Testis (tissue), 3 donors: ENCODE data around the gene FBXW10. TPM values are rescaled to one million over a fixed set of nuclear protein-coding genes. Genes with fewer than 3 reads are reported as not detected.
A peak's percentile ranks its signal among the peaks of the same experiment; 100 is the strongest.
"Not testable (repeated sequence)": the region's sequence is repeated elsewhere in the genome, so short reads cannot be mapped to it uniquely, and the experiment has no call there.

Experiments
- DNase-seq: peaks from one replicate; pipeline ENCODE4 v3.0.0-alpha.2; 2019
- H3K27ac ChIP-seq, 2 donors: fragments of 200-600 bp; sonication (generic); one replicate each; pipeline ENCODE4 v1.5.1; 2019
- H3K27me3 ChIP-seq: fragments of 200-600 bp; sonication (generic); one replicate; pipeline ENCODE4 v1.5.1; 2019
- H3K36me3 ChIP-seq: fragments of 200-600 bp; sonication (generic); one replicate; pipeline ENCODE4 v1.5.1; 2017; ENCODE audit warnings: low read depth; ENCODE audit errors: missing control alignments
- H3K4me1 ChIP-seq: fragments of 200-600 bp; sonication (generic); one replicate; pipeline ENCODE4 v1.5.1; 2019
- H3K4me3 ChIP-seq, 2 donors: fragments of 200-600 bp; sonication (generic); one replicate each; pipeline ENCODE4 v1.5.1; 2017 to 2019
- H3K9me3 ChIP-seq: fragments of 200-600 bp; sonication (generic); one replicate; pipeline ENCODE4 v1.5.1; 2017
- CTCF ChIP-seq, 3 experiments: fragments of 450-650 bp in 2 of 3; fragments of 200-600 bp in 1 of 3; sonication (generic) in 1 of 3; IDR thresholded peaks; one replicate each; pipeline ENCODE4 v1.5.1; 2016 to 2019; ENCODE audit warnings: antibody characterized with exemption in 3 of 3, mild to moderate bottlenecking in 2 of 3, moderate library complexity in 1 of 3
- WGBS, 2 donors: methylation state at CpG; one replicate each; pipeline ENCODE4 v1.1.5; 2018; 5-methylcytosine and 5-hydroxymethylcytosine counted together
- intact Hi-C: fragments of 100-400 bp; cut with DNase I; formaldehyde crosslinking; loops from one replicate; pipeline ENCODE4 v1.15.1; 2023; ENCODE audit warnings: low total_unique reads
- polyA plus RNA-seq: library from polyadenylated mRNA; stranded (reverse); fragments of 350-450 nt; fragmentation: Illumina TruSeq; extraction: RNeasy Lipid Tissue Mini Kit (QIAGEN cat#74804); gene quantifications from one replicate; pipeline ENCODE4 v1.2.3, GENCODE V29; 2014; ENCODE audit warnings: low read depth, low replicate concordance; ENCODE audit not compliant: insufficient read depth
- total RNA-seq, 2 donors: library from RNA; depleted of rRNA; stranded (reverse); fragments of >200 nt; gene quantifications; one replicate each; pipeline ENCODE4 v1.2.3, GENCODE V29; 2016

The FBXW10 gene
- total and polyA plus RNA-seq, 3 donors from 2014 or later, result 7.6 to 30.9 (median 8.9) TPM

GRCh38 chr17:18791402-18791801, 47.5 kb downstream of the FBXW10 start:
- WGBS, 2 donors, result 38 to 59% methylated on average over 1 of the region's 1 CpG

GRCh38 chr17:18794841-18795240, 51.0 kb downstream of the FBXW10 start:
- DNase-seq, H3K4me1 ChIP-seq, H3K27me3 ChIP-seq, H3K27ac ChIP-seq, H3K36me3 ChIP-seq, H3K9me3 ChIP-seq, intact Hi-C loops, H3K4me3 ChIP-seq: not testable (repeated sequence)
- WGBS, 2 donors, result 62 to 70% methylated on average over 4 of the region's 4 CpGs

More at GRCh38 chr17:18791402-18791801, 47.5 kb downstream of the FBXW10 start:
- H3K9me3 ChIP-seq, H3K27me3 ChIP-seq, H3K27ac ChIP-seq, H3K36me3 ChIP-seq, intact Hi-C loops, H3K4me3 ChIP-seq, DNase-seq, H3K4me1 ChIP-seq: not testable (repeated sequence)

GRCh38 chr17:18796887-18797286, 53.0 kb downstream of the FBXW10 start:
- H3K36me3 ChIP-seq, intact Hi-C loops: not testable (repeated sequence)

GRCh38 chr17:18803458-18804245, 59.8 kb downstream of the FBXW10 start:
- intact Hi-C loops, H3K4me1 ChIP-seq, H3K27ac ChIP-seq, DNase-seq, H3K9me3 ChIP-seq, H3K27me3 ChIP-seq, H3K4me3 ChIP-seq, H3K36me3 ChIP-seq: not testable (repeated sequence)
- 92% methylated on average over 7 of the region's 7 CpGs for WGBS, 2 donors

More at GRCh38 chr17:18796887-18797286, 53.0 kb downstream of the FBXW10 start:
- DNase-seq, H3K4me3 ChIP-seq, H3K27ac ChIP-seq, H3K9me3 ChIP-seq, H3K4me1 ChIP-seq, H3K27me3 ChIP-seq: not testable (repeated sequence)

- H3K9me3 ChIP-seq, H3K27ac ChIP-seq, intact Hi-C loops, H3K27me3 ChIP-seq, H3K4me1 ChIP-seq, H3K4me3 ChIP-seq, DNase-seq, H3K36me3 ChIP-seq: not testable (repeated sequence)
- WGBS, 2 donors, result 64 to 80% methylated on average over 3 of the region's 3 CpGs
Observed at GRCh38 chr17:18815924-18816323, 72.1 kb downstream of the FBXW10 start.

GRCh38 chr17:18816489-18817371, 72.9 kb downstream of the FBXW10 start:
- intact Hi-C loops, result not testable (repeated sequence)
- peak; percentile 62 for DNase-seq

GRCh38 chr17:18821430-18821829, 77.6 kb downstream of the FBXW10 start:
- H3K27me3 ChIP-seq, H3K27ac ChIP-seq, H3K4me1 ChIP-seq, H3K4me3 ChIP-seq, intact Hi-C loops, H3K36me3 ChIP-seq, DNase-seq, H3K9me3 ChIP-seq: not testable (repeated sequence)
- WGBS, 2 donors, result 58 to 84% methylated on average over 2 to 3 of the region's 3 CpGs

More at GRCh38 chr17:18816489-18817371, 72.9 kb downstream of the FBXW10 start:
- H3K9me3 ChIP-seq, H3K27me3 ChIP-seq, H3K4me1 ChIP-seq, H3K4me3 ChIP-seq, H3K36me3 ChIP-seq, H3K27ac ChIP-seq: not testable (repeated sequence)
- 45 to 50% methylated on average over 8 to 9 of the region's 9 CpGs for WGBS, 2 donors
- TF ChIP-seq CTCF (IDR thresholded peaks at IDR 0.05), result peak in 2 of 3 experiments; percentile 38 to 60

- WGBS, 2 donors, result no CpG with 5 or more reads among the region's 1 CpG
- H3K9me3 ChIP-seq, H3K27me3 ChIP-seq, H3K36me3 ChIP-seq, H3K27ac ChIP-seq, H3K4me1 ChIP-seq, DNase-seq, intact Hi-C loops, H3K4me3 ChIP-seq: not testable (repeated sequence)
Observed at GRCh38 chr17:18827613-18828012, 83.8 kb downstream of the FBXW10 start.
